Measurements from ENCODE around the gene TMEM147. TPM values are rescaled to one million over a fixed set of nuclear protein-coding genes. Genes with fewer than 3 reads are reported as not detected.
A peak's percentile ranks its signal among the peaks of the same experiment; 100 is the strongest.
"Not testable (repeated sequence)": the region's sequence is repeated elsewhere in the genome, so short reads cannot be mapped to it uniquely, and the experiment has no call there.

The TMEM147 gene
- total and polyA plus RNA-seq, 2 experiments from 2014 or later: 129 to 214 TPM

DNA sequence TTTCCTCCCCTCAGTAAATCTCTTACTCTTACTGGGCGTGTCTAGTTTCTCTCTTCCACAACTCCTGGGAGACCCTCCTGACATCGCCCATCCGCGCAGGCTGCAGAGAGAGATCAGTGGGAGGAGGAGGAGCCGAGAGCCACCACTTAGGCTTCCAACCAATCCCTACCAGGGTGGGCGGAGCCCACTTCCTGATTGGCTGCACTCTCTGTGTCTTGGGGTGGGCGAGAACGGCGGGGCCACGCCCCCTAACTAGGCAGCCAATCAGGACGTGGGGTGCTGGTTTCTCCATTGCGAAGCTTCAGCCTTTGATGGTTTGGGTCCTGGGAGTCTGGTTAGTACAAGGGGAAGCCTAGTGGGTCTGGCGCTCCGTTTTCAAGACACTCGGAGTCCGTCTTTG is 40.4 kb downstream of the TMEM147 start, which contains the start of gene PMIS2:
PMIS2 (plus strand) TSS at position 326 of the 400 bp plus-strand sequence. CDS start 87 bp downstream, outside the sequence.
- no peak for DNase-seq
- Histone ChIP-seq H2AFZ (no peak within 1 kb of the TSS), H3K4me1 (ENCODE audit: insufficient read depth) (no peaks in the 10 kb centered on the region), H3K27me3 (replicated peaks; ENCODE audit: insufficient read depth) (peaks cover 23% of the 10 kb centered on the region), H3K9ac (no peak within 1 kb of the TSS), H3K79me2 (ENCODE audit: insufficient read depth) (no peaks in the 10 kb centered on the region), H3F3A (ENCODE audit: insufficient read depth) (no peaks in the 10 kb centered on the region), H3K9me2 (ENCODE audit: insufficient read depth) (no peaks in the 10 kb centered on the region), H3K4me3 (no peak within 1 kb of the TSS), H3K36me3 (ENCODE audit: low read depth) (no peaks in the 10 kb centered on the region), H3K9me3 (ENCODE audit: low read depth) (no peaks in the 10 kb centered on the region), H4K20me1 (ENCODE audit: insufficient read depth) (no peaks in the 10 kb centered on the region), H3K27ac (no peak within 1 kb of the TSS), H3K4me2 (ENCODE audit: unreplicated experiment) (no peak within 1 kb of the TSS)
- in situ Hi-C loops (cut with MboI): no loop called here
- 39 to 42% methylated on average over 16 of the region's 16 CpGs for WGBS, 2 experiments (ENCODE audit: low coverage in 1 of 2, low lambda C conversion rate in 2 of 2, missing lambda C conversion rate in 2 of 2)
- no peak for TF ChIP-seq EZH2 (IDR thresholded peaks at IDR 0.05; ENCODE audit: insufficient read depth, poor library complexity, severe bottlenecking)
- no peak for TF ChIP-seq EZH2phosphoT487 (IDR thresholded peaks at IDR 0.05; ENCODE audit: insufficient read depth, low read depth)

DNA sequence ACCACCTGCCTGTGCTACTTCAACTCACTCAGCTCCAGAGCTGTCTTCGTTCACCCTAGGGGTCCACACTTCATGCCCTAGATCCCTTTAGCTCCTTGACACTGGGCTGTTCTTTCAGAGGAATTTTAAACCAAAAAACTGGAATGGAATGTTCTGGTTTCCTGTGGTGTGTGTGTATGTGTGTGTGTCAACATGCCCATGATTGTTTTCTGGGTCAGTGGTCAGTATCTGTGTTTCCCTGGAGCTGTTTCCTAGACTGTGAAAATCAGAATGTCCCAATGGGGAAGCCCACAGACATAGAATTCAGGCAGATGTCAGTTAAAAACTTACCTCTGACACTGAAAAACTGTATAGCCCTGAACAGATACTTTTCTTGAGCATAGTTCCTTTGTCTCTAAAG is 41.9 kb downstream of the TMEM147 start:
- Histone ChIP-seq H4K20me1 (ENCODE audit: insufficient read depth) (no peaks in the 10 kb centered on the region), H3K9me2 (ENCODE audit: insufficient read depth) (no peaks in the 10 kb centered on the region), H3K36me3 (ENCODE audit: low read depth) (no peaks in the 10 kb centered on the region), H3K79me2 (ENCODE audit: insufficient read depth) (no peaks in the 10 kb centered on the region), H3F3A (ENCODE audit: insufficient read depth) (no peaks in the 10 kb centered on the region), H3K4me1 (ENCODE audit: insufficient read depth) (no peaks in the 10 kb centered on the region), H3K27ac (no peak overlapping the region), H2AFZ (no peak overlapping the region), H3K4me2 (ENCODE audit: unreplicated experiment) (no peak overlapping the region), H3K4me3 (no peak overlapping the region), H3K27me3 (replicated peaks; ENCODE audit: insufficient read depth) (peaks cover 20% of the 10 kb centered on the region), H3K9ac (no peak overlapping the region), H3K9me3 (ENCODE audit: low read depth) (no peaks in the 10 kb centered on the region)
- in situ Hi-C loops (cut with MboI): no loop called here
- DNase-seq: no peak
- TF ChIP-seq EZH2phosphoT487 (IDR thresholded peaks at IDR 0.05; ENCODE audit: insufficient read depth, low read depth): no peak
- no peak for TF ChIP-seq EZH2 (IDR thresholded peaks at IDR 0.05; ENCODE audit: insufficient read depth, poor library complexity, severe bottlenecking)
- WGBS, 2 experiments (ENCODE audit: low coverage in 1 of 2, low lambda C conversion rate in 2 of 2, missing lambda C conversion rate in 2 of 2): 0 to 14% methylated on average over 1 of the region's 1 CpG

- H3K36me3 ChIP-seq (ENCODE audit: low read depth): no peaks in the 10 kb centered on the region
- TF ChIP-seq EZH2 (IDR thresholded peaks at IDR 0.05; ENCODE audit: insufficient read depth, poor library complexity, severe bottlenecking) (no peak), EZH2phosphoT487 (IDR thresholded peaks at IDR 0.05; ENCODE audit: insufficient read depth, low read depth) (no peak)
- no peak for DNase-seq
- WGBS, 2 experiments (ENCODE audit: low coverage in 1 of 2, low lambda C conversion rate in 2 of 2, missing lambda C conversion rate in 2 of 2): 30 to 41% methylated on average over 3 of the region's 3 CpGs
- in situ Hi-C loops (cut with MboI): no loop called here
- no peaks in the 10 kb centered on the region for H3K79me2 ChIP-seq (ENCODE audit: insufficient read depth)
- H4K20me1 ChIP-seq (ENCODE audit: insufficient read depth): no peaks in the 10 kb centered on the region
- H3K4me1 ChIP-seq (ENCODE audit: insufficient read depth): no peaks in the 10 kb centered on the region
- H3K9me3 ChIP-seq (ENCODE audit: low read depth): no peaks in the 10 kb centered on the region
- H3K9me2 ChIP-seq (ENCODE audit: insufficient read depth): no peaks in the 10 kb centered on the region
- no peak overlapping the region for H3K27ac ChIP-seq
- H3K4me3 ChIP-seq: no peak overlapping the region
- no peaks in the 10 kb centered on the region for H3F3A ChIP-seq (ENCODE audit: insufficient read depth)
- H3K4me2 ChIP-seq (ENCODE audit: unreplicated experiment): no peak overlapping the region
- H3K27me3 ChIP-seq (replicated peaks; ENCODE audit: insufficient read depth): peaks cover 15% of the 10 kb centered on the region
- no peak overlapping the region for H3K9ac ChIP-seq
- H2AFZ ChIP-seq: no peak overlapping the region
Measured at GRCh38 chr19:35590875-35591274, 45.4 kb downstream of the TMEM147 start.

- no peak overlapping the region for H3K9ac ChIP-seq
- no peaks in the 10 kb centered on the region for H3K79me2 ChIP-seq (ENCODE audit: insufficient read depth)
- no peak for TF ChIP-seq EZH2 (IDR thresholded peaks at IDR 0.05; ENCODE audit: insufficient read depth, poor library complexity, severe bottlenecking)
- no peaks in the 10 kb centered on the region for H3K9me2 ChIP-seq (ENCODE audit: insufficient read depth)
- H3K36me3 ChIP-seq (ENCODE audit: low read depth): no peaks in the 10 kb centered on the region
- H3K9me3 ChIP-seq (ENCODE audit: low read depth): no peaks in the 10 kb centered on the region
- no peaks in the 10 kb centered on the region for H4K20me1 ChIP-seq (ENCODE audit: insufficient read depth)
- no peak overlapping the region for H3K4me2 ChIP-seq (ENCODE audit: unreplicated experiment)
- in situ Hi-C loops (cut with MboI): no loop called here
- H3K4me1 ChIP-seq (ENCODE audit: insufficient read depth): no peaks in the 10 kb centered on the region
- H3K27me3 ChIP-seq (replicated peaks; ENCODE audit: insufficient read depth): peaks cover 15% of the 10 kb centered on the region; the same call in 1 of the 2 replicates
- DNase-seq: peak; percentile 53
- no peak overlapping the region for H3K27ac ChIP-seq
- WGBS, 2 experiments (ENCODE audit: low coverage in 1 of 2, low lambda C conversion rate in 2 of 2, missing lambda C conversion rate in 2 of 2): 25 to 26% methylated on average over 8 of the region's 8 CpGs
- no peak overlapping the region for H3K4me3 ChIP-seq
- H3F3A ChIP-seq (ENCODE audit: insufficient read depth): no peaks in the 10 kb centered on the region
- H2AFZ ChIP-seq: no peak overlapping the region
Measured at GRCh38 chr19:35592226-35592625, 46.8 kb downstream of the TMEM147 start.

DNA sequence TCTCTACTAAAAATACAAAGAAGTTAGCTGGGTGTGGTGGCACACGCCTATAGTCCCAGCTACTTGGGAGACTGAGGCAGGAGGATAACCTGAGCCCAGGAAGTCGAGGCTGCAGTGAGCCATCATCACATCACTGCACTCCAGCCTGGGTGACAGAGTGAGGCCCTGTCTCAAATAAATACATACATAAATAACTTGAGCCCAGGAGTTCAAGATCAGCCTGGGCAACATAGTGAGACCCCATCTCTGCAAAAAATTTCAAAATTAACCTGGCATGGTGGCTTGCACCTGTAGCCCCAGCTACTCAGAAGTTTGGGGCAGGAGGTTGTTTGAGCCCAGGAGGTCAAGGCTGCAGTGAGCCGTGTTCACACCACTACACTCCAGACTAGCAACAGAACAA is 49.6 kb downstream of the TMEM147 start:
- H3K9ac ChIP-seq; H3K27me3 ChIP-seq (replicated peaks; ENCODE audit: insufficient read depth); H3F3A ChIP-seq (ENCODE audit: insufficient read depth); H2AFZ ChIP-seq; in situ Hi-C loops (cut with MboI); H3K9me2 ChIP-seq (ENCODE audit: insufficient read depth); H3K79me2 ChIP-seq (ENCODE audit: insufficient read depth); H4K20me1 ChIP-seq (ENCODE audit: insufficient read depth); DNase-seq; H3K4me2 ChIP-seq (ENCODE audit: unreplicated experiment); H3K9me3 ChIP-seq (ENCODE audit: low read depth); H3K4me3 ChIP-seq; H3K27ac ChIP-seq; H3K36me3 ChIP-seq (ENCODE audit: low read depth); H3K4me1 ChIP-seq (ENCODE audit: insufficient read depth): not testable (repeated sequence)
- 51 to 64% methylated on average over 3 of the region's 3 CpGs for WGBS, 2 experiments (ENCODE audit: low coverage in 1 of 2, low lambda C conversion rate in 2 of 2, missing lambda C conversion rate in 2 of 2)
